AG04449 (cell line): ENCODE data around the gene ZNF653.
"Not testable (repeated sequence)": the region's sequence is repeated elsewhere in the genome, so short reads cannot be mapped to it uniquely, and the experiment has no call there.

Experiments used
- CTCF ChIA-PET: fragments of 350-600 bp; formaldehyde crosslinking; extraction: SDS; loops from one replicate; lab custom pipeline; 2021; ENCODE audit warnings: antibody characterized with exemption; lab: Yijun Ruan, JAX
- POLR2A ChIA-PET: fragments of 400-600, 350-600 bp; formaldehyde crosslinking; extraction: SDS; loops from one replicate; lab custom pipeline; 2020; ENCODE audit warnings: antibody characterized with exemption, inconsistent platforms; lab: Yijun Ruan, JAX
- DNase-seq: peaks from one replicate; pipeline ENCODE4 v3.0.0-alpha.2; 2010; ENCODE audit warnings: low read depth, low spot score
- H3K4me3 ChIP-seq: 2 replicates; pipeline ENCODE4 v1.5.1; 2011; ENCODE audit warnings: low read depth, mild to moderate bottlenecking, control low read depth, low read length
- CTCF ChIP-seq: IDR thresholded peaks from one replicate; pipeline ENCODE4 v1.5.1; 2011; ENCODE audit warnings: mild to moderate bottlenecking, moderate library complexity, low read length, control low read depth, inconsistent platforms; ENCODE audit not compliant: insufficient read depth; ENCODE audit errors: missing control alignments

ZNF653 gene

GRCh38 chr19:11480715-11481533 is 24.7 kb downstream of the ZNF653 start, which contains the start of gene ELAVL3:
ELAVL3 (minus strand) TSS chr19:11481046; CDS start chr19:11480608, 438 bp downstream.
- ChIA-PET POLR2A (no interaction called here), CTCF (interaction anchor here (4.7 kb wide), 1 partner anchor 193 kb away, joined by 89 read pairs; no protein-coding TSS in a partner anchor)
- H3K4me3 ChIP-seq = peak within 1 kb of the TSS; percentile 20; the same call in 1 of the 2 replicates
- no peak for DNase-seq
- TF ChIP-seq CTCF = peak; percentile 1

GRCh38 chr19:11479898-11480714 is 25.5 kb downstream of the ZNF653 start:
- ChIA-PET CTCF (interaction anchor here (4.7 kb wide), 1 partner anchor 192 kb away, joined by 89 read pairs; no protein-coding TSS in a partner anchor), POLR2A (no interaction called here)
- DNase-seq = no peak
- H3K4me3 ChIP-seq = no peak overlapping the region
- no peak for TF ChIP-seq CTCF

GRCh38 chr19:11479090-11479897 is 26.3 kb downstream of the ZNF653 start:
- ChIA-PET POLR2A (no interaction called here), CTCF (interaction anchor here (4.7 kb wide), 1 partner anchor 191 kb away, joined by 89 read pairs; no protein-coding TSS in a partner anchor)
- TF ChIP-seq CTCF = no peak
- DNase-seq = no peak
- H3K4me3 ChIP-seq = no peak overlapping the region

- H3K4me3 ChIP-seq = no peak overlapping the region
- no peak for TF ChIP-seq CTCF
- ChIA-PET POLR2A (no interaction called here), CTCF (no interaction called here)
- no peak for DNase-seq
Measured at GRCh38 chr19:11478167-11479089, 27.2 kb downstream of the ZNF653 start.

- CTCF ChIA-PET = no interaction called here
- DNase-seq = no peak
- TF ChIP-seq CTCF = no peak
- H3K4me3 ChIP-seq = no peak overlapping the region
- POLR2A ChIA-PET = no interaction called here
Measured at GRCh38 chr19:11475861-11476260, 29.8 kb downstream of the ZNF653 start.

DNA sequence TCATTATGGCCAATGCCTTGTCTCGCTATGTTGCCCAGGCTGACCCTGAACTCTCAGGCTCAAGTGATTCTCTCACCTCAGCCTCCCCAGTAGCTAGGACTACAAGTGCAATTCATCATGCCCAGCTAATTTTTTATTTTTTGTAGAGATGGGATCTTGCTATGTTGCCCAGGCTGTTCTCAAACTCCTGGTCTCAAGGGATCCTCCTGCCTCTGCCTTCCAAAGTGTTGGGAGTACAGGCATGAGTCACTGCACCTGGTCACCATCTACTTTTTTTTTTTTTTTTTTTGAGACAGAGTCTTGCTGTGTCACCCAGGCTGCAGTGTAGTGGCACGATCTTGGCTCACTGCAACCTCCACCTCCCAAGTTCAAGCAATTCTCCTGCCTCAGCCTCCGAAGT is 30.3 kb downstream of the ZNF653 start:
- DNase-seq, CTCF ChIA-PET, POLR2A ChIA-PET, H3K4me3 ChIP-seq: not testable (repeated sequence)
